HG03097 (cell line): ENCODE data around the gene BDNF.
"Not testable (repeated sequence)": the region's sequence is repeated elsewhere in the genome, so short reads cannot be mapped to it uniquely, and the experiment has no call there.

Experiments used
- ATAC-seq: cut with Tn5 transposase; IDR thresholded peaks from one replicate; pipeline ENCODE4 v1.9.1; 2021; ENCODE audit not compliant: unreplicated experiment, low FRiP score

BDNF gene

DNA sequence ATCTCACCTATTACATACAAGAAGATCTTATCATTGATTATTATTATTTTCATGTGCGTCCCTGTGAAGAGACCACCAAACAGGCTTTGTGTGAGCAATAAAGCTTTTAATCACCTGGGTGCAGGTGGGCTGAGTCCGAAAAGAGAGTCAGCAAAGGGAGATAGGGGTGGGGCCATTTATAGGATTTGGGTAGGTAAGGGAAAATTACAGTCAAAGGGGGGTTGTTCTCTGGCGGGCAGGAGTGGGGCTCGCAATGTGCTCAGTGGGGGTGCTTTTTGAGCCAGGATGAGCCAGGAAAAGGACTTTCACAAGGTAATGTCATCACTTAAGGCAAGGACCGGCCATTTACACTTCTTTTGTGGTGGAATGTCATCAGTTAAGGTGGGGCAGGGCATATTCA is 71.2 kb downstream of the BDNF start:
- not testable (repeated sequence) for ATAC-seq

DNA sequence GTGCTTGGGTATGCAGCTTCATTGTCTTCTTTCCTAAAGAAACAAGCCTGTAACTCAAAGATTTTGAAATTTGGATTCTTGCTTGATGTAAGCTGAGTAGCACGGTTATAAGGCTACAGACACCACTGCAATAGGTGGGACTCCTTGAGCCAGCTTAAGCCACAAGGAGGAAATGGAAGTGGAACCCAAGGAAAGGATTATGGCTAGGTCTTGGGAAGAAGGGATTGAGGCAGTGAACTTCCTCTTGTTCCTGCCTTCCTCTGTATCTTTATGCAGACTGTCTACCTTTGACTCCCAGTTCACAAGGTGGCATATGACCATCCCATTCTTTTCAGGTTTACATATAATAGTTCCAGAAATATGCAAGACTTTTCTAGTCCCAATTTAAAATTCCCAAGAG is 72.3 kb downstream of the BDNF start:
- no peak for ATAC-seq

DNA sequence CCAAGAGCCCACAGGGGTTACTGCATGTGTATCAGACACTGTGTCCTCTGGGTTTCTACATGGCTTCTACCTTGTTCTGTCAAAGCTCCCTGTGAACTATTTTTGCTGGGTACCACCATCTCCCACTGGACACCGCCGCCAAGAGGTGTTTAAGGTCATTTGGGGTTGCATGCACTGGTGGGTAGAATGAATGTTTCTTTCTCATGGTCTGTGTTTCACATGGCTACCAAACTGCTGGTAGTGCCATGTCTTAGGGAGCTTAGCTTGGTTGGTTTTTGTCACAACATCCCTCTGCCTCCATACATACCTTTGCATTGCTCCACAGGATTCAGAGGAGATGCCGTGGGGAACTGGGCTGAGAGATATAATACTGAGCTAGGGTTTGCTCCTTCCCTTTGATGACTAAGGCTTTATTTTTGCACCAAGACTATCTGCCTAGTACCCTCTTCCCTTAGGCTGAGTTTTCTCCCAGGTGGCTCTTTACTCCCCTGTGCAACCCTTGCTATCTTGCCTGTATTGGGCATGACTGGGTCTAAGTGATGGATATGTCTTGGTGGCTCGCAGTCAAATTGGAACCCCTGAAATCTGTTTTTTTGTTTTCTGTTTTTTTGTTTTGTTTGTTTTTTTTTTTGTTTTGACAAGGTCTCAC is 73.2 kb downstream of the BDNF start:
- no peak for ATAC-seq

DNA sequence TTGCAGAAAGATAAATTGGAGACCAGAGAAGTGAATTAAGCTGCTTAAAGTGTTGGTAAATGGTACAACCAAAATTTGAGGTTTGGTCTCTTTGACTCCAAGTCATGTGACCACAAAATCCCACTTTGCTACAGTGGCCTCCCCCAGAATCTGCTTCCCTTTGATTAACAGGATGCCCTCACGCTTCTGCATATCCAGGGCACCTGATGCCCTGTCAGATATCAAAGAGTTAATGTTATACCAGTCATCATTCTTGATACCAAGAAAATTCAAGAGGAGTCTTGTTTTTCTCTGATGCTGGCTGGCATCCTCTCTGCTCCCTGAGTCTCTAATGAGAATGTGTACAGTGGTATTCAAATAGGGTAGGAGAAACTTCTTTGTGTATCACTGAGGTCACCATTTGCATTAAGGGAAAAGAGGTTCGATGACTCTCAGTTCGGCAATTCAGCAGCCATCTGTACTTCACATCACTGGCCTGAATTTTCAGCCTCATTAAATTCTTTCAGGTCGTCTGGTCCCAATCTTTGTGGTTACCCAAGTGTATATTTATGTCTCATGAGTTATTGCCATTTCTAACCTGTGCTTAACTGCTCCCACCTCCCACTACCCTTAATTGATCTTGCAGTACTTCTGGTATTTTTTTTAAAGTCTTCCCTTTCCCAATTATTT is 73.9 kb downstream of the BDNF start:
- ATAC-seq, result no peak

DNA sequence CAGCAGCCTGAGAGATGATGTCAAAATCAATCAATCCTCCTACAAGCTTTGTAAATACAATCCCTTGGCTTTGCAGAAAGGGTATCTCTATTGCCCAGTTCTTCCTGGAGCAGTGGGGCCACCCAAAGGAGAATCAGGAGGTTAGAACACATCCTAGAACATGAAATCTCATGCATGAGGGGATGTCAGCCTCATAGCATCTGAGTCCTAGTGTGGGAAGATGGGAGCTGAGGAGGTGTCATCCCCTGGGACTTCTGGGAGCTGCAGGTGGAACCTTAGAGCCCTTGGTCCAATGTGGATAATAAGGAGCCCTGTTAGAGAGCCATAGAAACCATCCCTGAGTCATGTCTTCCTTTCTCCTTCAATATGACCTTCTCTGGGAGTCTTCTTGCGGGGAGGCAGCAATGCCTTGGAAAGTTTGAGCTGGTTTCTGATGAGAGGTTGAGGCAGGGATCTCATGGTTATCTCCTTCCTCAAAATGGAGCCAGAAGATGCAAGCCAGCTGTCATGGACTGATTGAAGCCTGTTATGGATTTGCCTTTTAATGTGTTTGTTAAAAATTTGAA is 74.8 kb downstream of the BDNF start:
- no peak for ATAC-seq

DNA sequence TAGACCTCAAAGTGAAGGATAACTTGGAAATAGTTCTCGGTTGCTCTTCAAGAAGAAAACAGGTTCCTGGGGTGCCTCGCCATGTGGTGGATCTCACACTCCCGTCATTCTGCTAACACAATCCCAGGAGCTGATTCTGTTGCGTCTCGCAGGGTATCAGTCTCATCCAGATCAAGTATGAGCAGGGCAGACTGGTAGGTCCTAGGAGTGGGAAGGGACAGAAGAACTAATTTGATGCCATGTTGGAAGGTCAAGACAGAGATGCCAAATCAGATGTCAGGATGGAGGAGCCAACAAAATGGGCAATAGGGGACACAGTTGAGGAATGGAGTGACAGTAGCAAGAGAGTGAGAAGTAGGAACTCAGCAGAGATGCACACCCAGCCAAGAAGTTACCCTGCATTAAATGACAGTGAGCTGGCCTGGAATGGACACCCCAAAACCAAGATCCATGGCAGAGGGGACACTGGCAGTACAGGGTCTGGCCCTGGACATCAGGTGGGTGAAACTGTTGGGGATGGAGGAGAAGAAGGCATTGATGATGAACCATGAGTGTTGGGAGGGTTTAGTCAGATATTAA is 76.2 kb downstream of the BDNF start:
- ATAC-seq, result no peak

DNA sequence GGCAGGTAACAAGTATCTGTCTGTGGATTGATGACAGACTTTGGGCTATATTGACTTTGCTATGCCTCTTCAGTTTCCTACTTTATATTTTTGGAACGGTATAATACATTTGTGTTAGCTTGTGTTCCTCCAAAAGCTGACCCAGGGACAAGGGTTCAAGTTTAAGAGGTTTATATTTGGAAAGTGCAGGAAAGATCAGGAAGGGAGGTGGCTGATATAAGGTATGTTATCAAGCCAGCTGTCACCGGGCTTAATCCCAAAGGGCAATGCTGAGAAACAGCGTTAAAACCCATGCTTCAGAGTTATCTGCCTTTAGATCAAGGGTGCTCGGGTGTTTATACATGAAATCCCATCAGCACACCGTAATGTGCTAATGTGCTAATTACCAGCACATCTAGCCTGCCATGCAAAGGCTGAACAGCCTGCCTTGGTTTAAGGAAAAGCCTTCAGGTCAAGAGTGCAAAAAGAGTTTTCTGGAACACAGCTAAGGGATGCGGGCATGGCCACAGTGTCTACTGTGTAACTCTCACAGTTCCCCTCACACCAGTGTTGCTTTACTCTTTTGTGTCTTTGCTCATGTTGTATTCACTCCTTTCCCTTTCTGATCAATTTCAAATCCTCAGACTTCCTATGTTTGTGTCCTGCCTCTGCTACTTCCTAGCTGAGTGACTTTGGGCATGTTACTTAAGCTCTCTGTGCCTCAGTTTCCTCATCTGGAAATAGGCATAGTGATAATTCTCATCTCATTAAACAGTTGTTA is 77.5 kb downstream of the BDNF start:
- ATAC-seq, result no peak

DNA sequence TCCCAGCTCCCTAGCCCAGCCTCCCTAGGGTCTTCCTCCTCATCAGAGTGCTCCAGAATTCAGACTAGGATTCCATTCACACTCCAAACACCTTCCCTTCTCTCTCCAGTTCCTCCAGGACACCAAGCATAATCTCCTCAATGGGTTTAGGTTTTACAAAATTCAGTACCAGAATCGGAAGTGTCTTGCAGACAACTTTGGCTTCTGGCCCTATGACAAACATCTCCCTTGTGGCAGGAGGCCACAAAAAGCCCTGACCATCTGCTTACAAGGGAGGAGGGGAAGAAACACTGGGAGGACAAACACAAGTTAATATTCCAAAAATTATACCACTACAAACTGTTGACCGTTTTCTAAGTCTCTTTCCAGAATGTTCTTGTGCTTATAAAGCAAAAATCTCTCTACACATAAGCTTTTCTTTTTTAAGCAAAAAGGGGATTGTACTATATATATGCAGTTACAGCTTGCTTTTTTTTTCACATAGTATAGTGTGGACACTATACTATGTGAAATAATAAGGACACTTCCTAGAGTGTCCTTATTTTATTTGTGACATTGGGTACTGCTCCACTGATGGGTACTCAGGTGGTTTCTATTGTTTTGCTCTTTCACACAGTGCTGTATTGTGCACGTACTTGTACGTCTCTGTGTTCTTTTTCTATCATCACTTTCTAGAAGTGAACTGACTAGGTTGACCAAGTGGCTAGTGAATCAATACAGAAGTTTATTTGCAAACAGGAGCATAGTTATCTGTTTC is 78.7 kb downstream of the BDNF start:
- no peak for ATAC-seq

DNA sequence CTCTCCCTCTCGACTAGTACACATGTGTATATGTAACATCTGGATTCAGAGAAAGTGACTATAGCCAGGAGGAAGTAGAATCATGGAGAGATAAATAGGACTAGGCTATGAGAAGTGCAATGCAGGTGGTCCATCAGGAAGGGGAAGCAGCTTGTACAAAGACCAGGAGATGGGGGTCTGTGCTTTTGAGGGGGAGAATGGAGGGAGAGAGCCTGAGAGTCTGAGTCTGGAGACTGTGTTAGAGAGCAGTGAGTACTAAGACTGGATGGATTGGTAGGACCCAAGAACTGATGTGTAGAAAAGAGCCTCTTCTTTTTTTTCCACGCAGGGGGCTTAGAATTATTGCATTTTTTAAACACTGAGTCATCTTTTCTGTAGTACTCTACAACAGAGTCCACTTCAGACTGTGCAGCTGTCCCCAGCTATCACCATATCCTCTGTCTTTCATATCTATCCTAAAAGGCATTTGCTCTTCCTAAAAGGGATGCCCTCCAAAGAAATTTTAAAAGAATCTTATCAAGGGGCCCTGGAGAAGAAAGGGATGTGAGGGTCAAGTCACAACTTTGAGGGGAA is 80.4 kb downstream of the BDNF start:
- no peak for ATAC-seq

DNA sequence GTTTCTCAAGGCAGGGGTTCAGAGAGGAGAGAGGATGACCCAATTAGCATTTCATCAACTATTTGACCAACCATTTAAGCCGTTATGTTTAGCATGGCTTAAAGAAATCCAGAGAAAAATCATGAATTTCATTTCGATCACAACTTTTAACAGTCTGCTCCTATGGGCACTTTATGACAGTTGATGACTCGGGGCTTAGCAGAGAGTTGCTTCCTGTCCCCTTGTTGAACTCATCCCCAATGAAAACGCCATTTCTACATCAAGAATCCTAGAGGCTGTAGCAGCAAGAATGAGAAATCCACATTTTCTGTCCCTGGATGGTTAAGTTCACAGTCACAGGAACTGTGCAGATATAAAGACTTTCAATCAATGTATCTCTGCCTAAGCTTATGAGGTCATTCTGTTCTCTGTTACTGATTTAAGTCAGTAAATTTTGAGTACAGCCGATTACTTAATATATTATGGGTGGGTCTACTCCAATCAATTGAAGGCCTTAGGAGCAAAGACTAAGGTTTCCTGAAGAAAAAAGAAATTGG is 81.1 kb downstream of the BDNF start:
- no peak for ATAC-seq

DNA sequence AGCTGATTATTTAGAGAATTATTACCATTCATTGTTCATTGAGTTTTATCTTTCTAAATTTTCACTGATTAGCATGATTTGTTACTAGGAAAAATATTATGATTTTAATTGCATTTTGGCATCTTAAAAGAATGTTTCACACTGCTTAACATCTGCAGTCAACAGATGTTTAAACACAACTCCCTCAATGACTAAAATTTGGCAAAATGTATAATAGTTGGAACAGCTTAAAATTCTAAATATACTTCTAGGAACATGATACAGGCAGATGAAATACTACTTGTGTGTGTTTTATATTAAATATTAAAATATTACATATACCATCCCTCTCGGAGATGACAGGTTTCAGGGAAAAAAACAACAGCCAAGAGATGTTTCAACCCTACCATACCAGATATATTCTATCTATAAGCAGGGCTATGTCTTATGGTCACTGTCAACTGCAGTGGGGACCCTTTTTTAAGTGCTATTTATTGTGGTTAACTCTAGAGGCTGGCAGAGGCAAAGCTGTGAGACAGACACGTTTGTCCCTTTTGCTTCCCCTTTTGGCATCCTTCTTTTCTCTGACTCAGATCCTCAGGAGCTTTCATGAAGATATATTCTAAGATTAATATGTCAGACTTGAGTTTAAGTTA is 81.9 kb downstream of the BDNF start:
- ATAC-seq, result no peak

DNA sequence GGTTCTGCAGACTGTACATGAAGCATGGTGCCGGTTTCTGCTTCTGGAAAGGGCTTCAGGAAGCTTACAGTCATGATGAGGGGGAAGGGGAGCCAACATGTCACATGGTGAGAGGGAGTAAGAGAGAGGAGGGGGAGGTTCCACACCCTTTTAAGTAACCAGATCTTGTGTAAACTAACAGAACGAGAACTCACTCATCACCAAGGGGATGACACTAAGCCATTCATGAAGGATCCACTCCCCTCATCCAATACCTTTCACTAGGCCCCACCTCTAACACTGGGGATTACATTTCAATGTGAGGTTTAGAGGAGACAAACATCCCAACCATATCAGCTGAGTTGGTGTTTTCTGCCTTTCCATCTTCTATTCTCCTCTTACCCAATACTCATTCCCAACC is 83.5 kb downstream of the BDNF start:
- ATAC-seq, result no peak

DNA sequence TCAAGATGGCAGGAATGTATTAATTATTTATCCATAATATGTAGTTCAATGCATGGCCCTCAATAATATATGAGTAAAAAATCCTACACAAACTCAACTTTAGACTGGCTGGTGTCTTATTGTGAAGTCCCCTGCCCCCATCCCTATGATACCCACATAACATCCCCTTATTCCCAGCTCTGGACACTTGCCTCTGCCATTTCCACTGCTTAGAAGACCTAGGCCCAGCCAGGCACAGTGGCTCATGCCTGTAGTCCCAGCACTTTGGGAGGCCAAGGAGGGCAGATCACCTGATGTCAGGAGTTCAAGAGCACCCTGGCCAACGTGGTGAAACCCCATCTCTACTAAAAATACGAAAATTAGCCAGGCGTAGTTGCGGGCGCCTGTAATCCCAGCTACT is 84.4 kb downstream of the BDNF start:
- ATAC-seq, result no peak

DNA sequence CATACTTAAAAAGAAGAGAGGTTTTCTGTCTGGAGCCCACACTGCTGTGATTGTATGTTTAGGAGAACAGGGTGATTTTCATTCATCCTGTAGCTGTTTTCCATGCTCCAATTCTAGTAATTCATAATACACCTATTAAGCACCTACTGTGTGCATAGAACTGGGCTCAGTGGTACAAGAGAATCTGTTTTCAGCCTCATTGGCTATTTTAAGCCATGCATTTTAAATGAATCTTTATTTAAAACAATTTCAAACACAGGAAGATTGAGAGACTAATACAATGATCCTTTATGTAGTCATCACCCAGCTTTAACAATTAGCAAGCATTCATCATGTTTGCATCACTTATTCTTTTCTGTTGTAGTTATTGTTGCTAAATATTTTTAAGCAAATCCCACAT is 86.2 kb downstream of the BDNF start:
- ATAC-seq, result no peak

DNA sequence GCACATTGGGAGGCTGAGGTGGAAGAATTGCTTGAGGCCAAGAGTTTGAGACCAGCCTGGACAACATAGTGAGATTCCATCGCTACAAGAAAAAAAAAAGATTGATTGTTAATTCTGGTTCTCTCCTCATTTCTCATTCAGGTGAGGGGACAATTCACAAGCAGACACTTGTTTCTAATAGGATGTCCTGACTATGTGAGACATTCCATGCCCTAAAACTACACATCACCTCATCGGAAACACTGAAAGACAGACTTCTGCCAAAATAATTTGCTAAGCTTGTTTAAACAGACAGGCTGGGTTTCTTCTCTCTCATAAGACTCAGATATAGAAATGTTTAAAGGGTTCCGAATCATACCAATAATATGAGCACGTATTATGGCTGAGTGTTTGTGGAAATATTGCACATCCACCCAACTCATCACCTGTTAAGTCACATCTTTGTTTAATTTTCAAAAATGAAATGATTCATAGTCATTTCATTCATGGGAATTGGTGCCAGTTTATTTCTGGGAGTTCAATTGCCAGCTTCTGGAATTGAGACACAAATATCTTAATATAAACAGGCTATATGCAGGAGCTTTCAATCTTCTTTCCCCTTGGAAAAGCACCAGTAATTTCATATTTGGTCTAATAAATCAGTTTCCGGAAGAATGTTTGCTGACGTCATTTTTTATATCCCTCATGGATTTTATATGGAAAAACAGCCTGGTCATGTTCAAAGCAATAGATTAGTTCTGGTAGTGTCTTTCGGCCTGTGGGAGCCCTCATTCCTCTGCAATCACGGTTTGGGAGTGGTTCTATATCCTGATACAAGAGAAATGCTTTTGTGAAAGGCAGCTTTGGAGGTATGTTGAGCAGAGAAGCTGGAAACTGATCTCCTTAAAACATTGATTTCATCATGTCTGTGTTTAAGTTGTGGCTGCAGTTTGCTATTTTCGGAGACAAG is 87.0 kb downstream of the BDNF start:
- ATAC-seq, result no peak

DNA sequence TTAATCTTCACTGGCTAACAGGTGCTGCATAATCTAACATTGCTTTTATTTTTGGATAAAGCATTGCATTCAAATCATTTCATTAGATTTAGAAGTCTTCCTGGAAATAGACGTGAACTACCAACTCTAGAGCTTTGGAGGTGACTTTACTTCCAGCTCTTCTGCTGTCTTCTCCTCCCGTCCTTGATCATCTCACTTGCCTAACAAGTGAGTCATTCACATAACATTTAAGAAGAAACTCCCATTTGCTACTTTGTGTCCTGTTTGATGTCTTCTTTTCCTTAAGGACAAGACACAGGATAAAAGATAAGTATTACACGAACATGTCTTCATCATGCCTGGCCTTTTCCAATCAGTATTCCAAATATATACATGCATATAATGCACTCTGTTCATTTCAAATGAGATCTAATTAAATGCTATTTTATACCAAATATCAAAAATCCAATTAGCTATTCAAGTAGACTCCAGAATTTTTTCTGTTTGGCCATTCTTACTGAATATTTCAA is 88.3 kb downstream of the BDNF start:
- no peak for ATAC-seq

DNA sequence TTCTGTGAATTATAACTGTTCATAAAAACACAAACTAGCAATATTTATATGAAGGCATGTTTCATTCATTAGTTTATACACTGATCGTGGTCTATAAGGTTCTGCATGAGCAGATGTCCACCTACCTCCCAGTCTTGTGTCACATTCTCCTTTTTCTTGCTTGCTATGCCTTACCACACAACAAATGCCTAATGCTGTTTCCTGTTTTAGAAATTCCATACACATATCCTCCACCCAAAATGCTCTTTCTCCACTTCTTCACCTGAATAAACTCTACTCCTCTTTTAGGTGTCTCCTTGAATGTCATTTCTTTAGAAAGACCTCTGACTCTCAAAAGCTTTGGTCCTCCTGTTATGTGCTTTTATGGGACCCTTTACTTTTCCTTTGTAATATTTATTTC is 88.9 kb downstream of the BDNF start:
- no peak for ATAC-seq

DNA sequence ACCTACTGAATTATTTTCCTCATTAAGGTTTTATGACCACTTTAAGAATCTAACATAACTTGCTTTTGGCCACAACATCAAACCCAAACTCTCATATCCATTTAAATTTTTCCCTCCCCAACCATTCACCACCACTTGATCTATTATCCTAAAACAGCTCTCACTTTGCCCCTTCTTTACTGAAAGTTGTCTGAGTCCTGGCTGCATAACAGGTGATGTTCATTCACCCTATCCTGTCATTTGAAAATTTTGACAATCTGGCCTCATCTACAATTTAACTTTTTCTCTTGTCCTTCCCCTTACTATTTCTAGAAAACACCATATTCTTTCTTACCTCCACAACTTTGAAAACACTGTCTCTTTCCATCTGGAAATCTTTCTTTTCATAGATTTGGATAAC is 89.3 kb downstream of the BDNF start:
- ATAC-seq, result no peak
